HG02852 (cell line): ENCODE measurements around the gene NMRAL1.

Source experiments
- ATAC-seq: cut with Tn5 transposase; IDR thresholded peaks from one replicate; pipeline ENCODE4 v1.9.1; 2021; ENCODE audit warnings: mild to moderate bottlenecking, moderate library complexity; ENCODE audit not compliant: unreplicated experiment

The NMRAL1 gene

GRCh38 chr16:4467916-4468315, 6.5 kb downstream of the NMRAL1 start:
- ATAC-seq, result no peak

DNA sequence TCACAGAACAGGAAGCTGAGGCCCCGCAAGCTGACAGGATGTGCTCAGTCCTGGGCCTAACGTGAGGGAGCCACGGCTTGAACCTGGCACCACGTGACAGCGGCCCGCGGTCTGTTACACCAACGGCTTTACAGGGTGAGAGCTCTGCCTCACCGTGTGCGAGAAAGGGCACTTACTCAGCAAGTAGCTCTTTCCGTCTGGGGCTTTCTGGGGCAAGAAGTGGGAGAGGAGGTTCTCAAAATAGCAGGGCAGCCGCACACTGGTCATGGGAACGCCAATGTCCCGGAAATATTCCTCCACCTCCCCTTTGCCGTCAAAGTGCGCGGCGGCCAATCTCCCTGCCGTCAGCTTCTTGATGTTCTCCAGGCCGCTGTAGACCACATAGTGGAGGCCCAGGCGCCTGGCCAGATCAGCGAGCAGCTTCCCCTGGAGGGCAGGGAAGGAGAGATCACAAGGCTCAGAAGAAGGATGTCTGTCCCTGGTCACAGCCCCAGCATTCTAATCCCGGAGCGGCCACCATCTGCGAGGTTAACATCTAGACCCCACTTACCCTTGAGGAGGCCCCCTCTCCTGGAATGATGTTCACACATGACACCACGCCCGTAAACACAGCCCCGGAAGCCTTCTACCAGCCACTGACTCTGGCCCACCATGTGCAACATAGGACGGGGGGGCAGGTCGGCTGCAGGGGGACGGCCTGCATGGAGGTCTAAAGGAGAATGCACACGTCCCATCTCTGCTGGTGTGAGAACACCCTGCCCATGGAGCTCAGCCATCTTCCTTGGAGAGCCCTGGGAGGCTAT, 8.2 kb downstream of the NMRAL1 start:
- ATAC-seq, result no peak

DNA sequence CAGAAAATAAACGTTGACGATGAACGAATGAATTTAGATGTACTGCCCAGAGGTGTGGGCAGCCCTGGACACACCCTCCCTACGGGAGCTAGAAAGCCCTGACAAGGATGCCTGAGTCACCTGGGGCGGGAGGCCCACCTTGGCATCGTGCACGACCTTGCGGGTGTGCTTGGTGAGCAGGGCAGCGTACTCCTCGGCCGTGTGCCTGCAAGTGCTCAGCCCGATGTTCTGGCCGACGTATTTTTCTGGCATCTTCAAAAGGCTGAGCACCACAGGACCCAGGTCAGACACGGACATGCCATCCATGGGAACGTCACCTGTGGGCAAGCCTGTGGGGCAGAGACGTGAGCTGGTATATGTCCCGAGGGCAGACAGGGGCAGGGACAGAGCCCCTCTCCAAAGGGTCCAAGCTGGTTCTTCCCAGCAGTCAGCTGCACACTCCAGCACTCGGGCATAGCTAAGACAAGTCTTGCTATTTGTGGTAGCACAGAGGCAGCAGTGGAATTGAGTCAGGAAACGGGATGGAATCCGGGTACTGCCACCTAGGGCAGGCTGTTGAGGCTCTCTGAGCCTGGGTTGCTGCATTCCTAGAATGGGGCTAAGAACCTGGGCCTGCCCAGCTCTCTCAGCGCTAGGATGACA, 10.8 kb downstream of the NMRAL1 start:
- no peak for ATAC-seq

DNA sequence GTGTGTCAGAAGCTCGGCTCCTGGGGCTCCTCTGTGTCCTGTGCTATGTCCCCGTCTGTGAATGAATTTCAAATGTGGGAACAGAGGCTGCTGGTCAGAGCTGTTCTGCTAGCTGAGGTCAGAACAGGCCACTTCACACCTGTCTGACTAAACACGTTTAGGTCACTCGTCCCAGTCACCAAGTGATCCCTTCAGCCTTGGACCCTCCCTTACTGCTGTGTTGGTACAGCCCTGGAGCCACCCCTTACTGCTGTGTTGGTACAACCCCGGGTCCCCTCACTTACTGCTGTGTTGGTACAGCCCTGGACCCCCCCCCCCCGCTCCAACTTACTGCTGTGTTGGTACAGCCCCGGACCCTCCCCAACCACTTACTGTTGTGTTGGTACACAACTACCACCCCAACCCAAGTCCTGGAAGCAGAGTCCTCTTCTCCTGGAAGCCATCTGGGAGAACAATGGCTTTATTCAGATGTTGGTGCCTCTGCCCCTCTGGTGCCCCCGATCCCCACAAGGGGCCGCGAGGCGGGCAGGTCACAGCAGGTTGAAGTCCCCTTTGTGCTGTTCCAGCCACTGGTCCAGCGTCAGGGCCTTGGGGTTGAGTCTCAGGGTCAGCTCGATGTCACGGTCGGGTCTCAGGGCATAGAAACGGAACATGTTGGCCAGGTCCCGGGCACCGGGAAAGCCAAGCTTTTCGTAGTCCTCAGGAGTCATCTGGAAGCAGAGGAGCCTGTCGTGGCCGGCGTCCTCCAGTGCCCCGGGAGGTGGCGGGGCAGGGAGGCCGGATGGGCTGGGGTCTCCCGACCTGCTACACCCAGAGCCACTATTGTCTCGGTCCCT, 13.0 kb downstream of the NMRAL1 start:
- no peak for ATAC-seq

- no peak for ATAC-seq
Measured at GRCh38 chr16:4460936-4461249, 13.5 kb downstream of the NMRAL1 start.

DNA sequence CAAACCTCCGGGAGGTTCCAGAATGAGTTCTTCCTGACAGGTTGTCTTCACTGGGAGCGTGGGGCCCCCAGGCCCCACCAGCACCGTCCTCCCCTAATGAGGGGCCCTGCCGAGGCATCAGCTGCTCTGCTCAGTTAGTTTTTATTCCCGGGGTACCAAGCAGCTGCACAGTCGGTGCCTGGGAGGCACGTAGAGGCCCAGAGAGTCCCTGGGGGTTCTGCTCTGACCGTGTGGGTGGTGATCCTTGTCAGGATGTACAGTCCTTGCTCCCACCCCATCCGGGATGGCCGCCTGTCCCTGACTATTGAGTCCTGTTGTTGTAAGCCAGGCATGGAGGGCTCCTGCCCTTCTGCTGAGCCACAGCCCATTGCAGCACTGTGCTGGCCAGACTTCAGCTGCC, 18.5 kb downstream of the NMRAL1 start:
- ATAC-seq, result no peak

- no peak for ATAC-seq
Measured at GRCh38 chr16:4455081-4455480, 19.3 kb downstream of the NMRAL1 start.

DNA sequence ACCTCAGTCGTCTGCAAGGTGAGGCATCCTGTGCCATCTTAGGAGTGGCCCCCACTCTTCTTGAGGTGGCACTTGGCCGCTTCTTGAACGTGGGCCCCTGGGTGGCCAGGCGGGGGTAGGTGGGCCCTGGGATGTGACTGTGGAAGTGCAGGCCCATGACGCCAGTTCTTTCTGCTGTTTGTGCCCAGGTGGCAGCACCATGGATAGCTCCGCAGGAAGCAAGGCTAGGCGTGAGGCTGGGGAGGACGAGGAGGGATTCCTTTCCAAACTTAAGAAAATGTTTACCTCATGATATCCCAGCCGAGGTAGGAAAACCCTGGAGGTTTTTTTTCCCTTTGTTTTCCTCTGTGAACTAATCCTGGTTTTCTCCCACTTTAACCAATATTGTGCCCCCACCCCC, 19.8 kb downstream of the NMRAL1 start:
- ATAC-seq, result no peak

DNA sequence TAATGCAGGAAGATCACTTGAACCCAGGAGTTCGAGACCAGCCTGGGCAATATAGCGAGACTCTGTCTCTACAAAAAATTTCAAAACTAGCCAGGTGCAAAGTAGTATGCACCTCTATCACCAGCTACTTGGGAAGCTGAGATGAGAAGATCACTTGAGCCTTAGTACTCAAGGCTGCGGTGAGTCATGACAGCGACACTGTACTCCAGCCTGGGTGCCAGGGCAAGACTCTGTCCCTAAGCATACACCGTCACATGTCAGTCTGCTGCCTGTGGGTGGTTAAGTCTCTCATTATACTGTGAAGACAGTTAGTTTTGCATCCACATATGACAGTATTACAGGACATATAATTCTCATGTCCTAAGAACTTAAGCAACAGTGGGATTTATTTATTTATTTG, 21.8 kb downstream of the NMRAL1 start:
- no peak for ATAC-seq

GRCh38 chr16:4450931-4451519, 23.4 kb downstream of the NMRAL1 start:
- no peak for ATAC-seq

DNA sequence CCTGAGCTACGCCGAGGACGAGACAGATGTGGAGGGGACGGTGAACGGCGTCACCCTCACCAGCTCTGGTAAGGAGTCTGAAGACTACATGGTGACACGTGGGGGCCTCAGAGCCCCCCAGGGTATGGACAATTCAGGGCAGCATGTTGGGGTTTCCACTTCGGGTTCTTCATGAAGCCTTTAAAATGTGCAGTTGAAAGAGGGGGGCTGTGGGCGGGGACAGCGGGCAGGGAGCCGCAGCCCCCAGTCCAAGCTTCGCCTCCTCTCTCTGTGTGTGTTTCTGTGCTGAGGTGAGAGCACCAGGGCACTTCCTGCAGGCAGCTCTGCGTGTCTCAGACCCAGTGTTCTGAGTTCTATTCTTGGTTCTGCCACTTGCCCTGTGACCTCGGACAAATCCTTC, 24.0 kb downstream of the NMRAL1 start:
- no peak for ATAC-seq

DNA sequence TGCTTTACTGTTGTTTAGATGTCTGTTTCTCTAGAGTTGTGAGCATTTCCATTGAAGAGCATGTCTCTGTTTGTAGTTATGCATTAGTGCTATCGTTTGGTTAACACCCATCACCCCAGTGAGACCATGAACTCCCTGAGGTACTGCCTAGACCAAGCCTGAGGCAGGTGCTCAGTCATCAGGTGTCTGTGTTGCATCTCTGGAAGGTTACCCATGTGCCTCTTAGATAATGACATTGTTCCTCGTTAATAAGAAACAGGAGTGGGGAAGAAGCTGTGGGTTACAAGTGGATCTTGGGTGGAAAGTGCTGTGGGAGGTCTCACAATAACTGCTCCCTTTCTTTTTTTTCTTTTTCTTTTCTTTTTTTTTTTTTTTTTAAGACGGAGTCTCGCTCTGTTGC, 30.4 kb downstream of the NMRAL1 start:
- no peak for ATAC-seq

GRCh38 chr16:4443271-4443670, 31.2 kb downstream of the NMRAL1 start:
- no peak for ATAC-seq

DNA sequence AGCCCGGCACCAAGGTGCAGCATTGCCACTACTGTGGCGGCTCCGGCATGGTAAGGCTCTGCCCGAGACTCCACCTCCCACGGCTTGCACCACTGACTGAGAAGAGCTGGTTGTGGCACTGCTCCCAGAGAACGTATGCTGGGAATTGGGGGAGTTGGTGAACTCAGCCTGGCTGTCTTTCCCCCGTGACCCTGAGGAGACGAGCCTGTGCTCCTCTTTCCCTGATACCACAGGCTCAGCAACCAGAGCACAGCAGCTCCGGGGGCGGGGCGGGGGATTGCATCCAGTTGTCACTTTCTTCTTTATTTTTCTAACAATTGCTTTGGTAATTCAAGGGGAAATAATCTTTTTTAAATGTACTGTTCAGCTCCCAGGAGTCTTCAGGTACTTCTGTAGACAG, 32.1 kb downstream of the NMRAL1 start:
- no peak for ATAC-seq

DNA sequence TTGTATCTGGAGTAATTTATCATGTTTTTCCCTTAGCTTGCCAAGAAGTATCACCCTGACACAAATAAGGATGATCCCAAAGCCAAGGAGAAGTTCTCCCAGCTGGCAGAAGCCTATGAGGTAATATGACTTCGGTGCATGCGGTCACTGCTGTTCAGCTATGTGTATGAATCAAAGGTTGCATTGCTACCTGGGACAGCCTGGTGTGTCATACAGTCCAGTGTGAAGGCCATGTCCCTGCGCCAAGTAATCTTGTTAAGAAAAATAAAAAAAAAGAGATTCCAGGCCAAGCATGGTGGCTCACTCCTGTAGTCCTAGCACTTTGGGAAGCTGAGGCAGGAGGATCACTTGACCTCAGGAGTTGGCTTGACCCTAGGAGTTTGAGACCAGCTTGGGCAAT, 37.1 kb downstream of the NMRAL1 start:
- ATAC-seq, result no peak

GRCh38 chr16:4435337-4436067, 38.9 kb downstream of the NMRAL1 start:
- ATAC-seq, result no peak

DNA sequence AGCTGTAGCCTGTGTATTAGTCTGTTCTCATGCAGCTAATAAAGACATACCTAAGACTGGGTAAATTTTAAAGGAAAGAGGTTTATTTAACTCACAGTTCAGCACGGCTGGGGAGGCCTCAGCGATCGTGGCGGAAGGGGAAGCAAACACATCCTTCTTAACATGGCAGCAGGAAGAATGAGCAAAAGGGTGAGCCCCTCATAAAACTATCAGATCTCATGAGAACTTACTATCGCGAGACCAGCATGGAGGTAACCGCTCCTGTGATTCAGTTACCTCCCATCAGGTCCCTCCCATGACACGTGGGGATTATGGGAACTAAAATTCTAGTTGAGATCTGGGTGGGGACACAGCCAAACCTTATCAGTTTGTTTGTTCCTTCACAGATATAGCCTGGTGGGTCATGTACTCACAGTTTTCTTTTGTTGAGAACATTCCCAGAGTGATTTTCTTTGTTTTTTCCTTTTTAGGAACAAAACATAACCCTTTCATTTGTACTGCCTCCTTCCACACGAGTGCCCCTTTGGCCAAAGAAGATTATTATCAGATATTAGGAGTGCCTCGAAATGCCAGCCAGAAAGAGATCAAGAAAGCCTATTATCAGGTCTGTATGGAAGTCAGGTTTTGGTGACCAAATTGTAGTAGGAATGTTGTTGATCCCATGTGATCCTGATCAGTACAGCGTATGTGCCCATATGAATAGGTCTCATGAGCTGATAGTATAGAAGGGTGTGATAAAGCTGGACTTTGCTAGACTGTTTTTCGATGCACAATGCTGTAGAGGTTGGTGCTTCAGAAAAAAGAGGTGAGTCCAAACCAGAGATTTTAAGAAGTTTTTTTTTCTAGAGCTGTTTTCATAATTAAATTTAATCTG, 40.3 kb downstream of the NMRAL1 start:
- ATAC-seq, result no peak

DNA sequence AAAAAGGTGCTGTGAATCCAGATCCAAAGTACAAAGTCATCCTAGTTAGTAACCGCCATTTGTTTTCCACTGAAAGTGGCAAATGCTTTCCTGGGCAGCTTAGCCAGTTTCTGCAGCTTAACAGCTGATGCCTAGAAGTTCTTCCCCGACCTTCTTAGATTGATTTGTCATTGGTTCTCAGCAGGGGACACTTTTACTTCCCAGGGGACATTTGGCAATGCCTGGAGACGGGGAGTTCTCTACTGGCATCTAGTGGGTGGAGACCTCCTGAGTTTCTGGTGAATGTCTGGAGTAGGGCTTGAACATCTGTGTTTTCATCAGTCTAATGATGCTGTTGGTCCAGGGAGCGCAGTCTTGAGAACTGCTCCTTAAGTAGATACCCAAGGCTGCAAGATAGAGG, 41.2 kb downstream of the NMRAL1 start:
- ATAC-seq, result no peak

GRCh38 chr16:4431023-4431422, 43.4 kb downstream of the NMRAL1 start:
- no peak for ATAC-seq

DNA sequence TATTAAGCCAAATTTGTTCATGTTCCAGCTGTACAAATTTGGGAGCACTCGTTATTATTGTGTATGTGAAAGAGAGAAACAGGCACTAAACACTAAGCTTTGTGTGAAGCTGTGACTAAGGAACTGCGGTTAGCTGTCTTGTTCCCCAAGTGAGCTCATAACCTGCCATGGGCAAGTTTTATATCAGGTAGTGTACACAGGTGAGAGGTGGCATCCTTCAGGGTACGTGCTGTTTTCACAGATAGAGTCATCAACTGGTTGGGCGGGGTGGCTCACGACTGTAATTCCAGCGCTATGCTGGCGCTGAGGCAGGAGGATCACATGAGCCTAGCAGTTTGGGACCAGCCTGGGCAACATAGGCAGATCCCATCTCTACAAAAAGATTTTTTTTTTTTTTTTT, 45.9 kb downstream of the NMRAL1 start:
- ATAC-seq, result no peak
